Measurements from ENCODE around the gene PAQR4. TPM values are rescaled to one million over a fixed set of nuclear protein-coding genes. Genes with fewer than 3 reads are reported as not detected.

The PAQR4 gene
- total and polyA plus RNA-seq, 2 of the 13 experiments (the other 11 are each of a cell fraction or from before 2014, with no cell fraction given) = 15.9 to 24.8 TPM

GRCh38 chr16:3020247-3020603 lies 51.1 kb downstream of the PAQR4 start, which contains the start of gene TNFRSF12A:
TNFRSF12A (plus strand) TSS chr16:3020368; CDS start chr16:3020398, 30 bp downstream.
- Histone ChIP-seq H3K27me3 (ENCODE audit: control insufficient read depth in 1 of 2, insufficient read depth in 2 of 2, low read length in 2 of 2) (no peaks in the 10 kb centered on the region; a peak in 2 of 5 replicates), H3K9me3 (ENCODE audit: low read length) (no peaks in the 10 kb centered on the region), H3K9ac (ENCODE audit: insufficient read depth, low read depth, low read length) (peak within 1 kb of the TSS; percentile 99), H3K4me2 (ENCODE audit: low read depth, low read length) (peak within 1 kb of the TSS; percentile 85), H3K4me1 (ENCODE audit: insufficient read depth, low read length) (peaks cover 70% of the 10 kb centered on the region), H3K79me2 (ENCODE audit: insufficient read depth, low read length) (peaks cover 5% of the 10 kb centered on the region), H4K20me1 (ENCODE audit: insufficient read depth, low read length) (peaks cover 26% of the 10 kb centered on the region; the same call in 1 of the 2 replicates), H3K36me3 (replicated peaks in 1 of 2; ENCODE audit: control insufficient read depth in 1 of 2, insufficient read depth in 2 of 2, low read length in 2 of 2) (peaks cover under 1% of the 10 kb centered on the region in 2 experiments; a peak in 4 of 5 replicates), H2AFZ (ENCODE audit: low read length) (no peak within 1 kb of the TSS), H3K27ac (ENCODE audit: extremely low read length, insufficient read depth, low read length) (peak within 1 kb of the TSS; percentile 93), H3K4me3 (replicated peaks in 1 of 3; ENCODE audit: insufficient read depth in 1 of 3, low read depth in 2 of 3, low read length in 3 of 3) (peak within 1 kb of the TSS; percentile 65 to 93 (median 76))
- ChIA-PET CTCF (ENCODE audit: low intra/inter-chr PET ratio, low total read pairs) (interaction anchor here (0.8 to 0.9 kb wide), 2 partner anchors 14 to 17 kb away, joined by 3 to 4 read pairs; no protein-coding TSS in a partner anchor), POLR2A (interaction anchor here (0.9 to 18.8 kb wide), 19 partner anchors 8 to 865 kb away, joined by 3 to 750 read pairs (median 6); partner anchors contain the start of genes CLDN9, IL32, PAQR4 and PKMYT1)
- intact Hi-C loops (cut with micrococcal nuclease; ENCODE audit: unreplicated experiment) (no loop called here), in situ Hi-C loops (cut with HindIII; ENCODE audit: extremely low pct_ligation_motif_present, low pct_unique_long_range_greater_than_20kb) (no loop called here)
- peak; percentile 23 for ATAC-seq
- no TSS peak for BruUV-seq (replicated peaks)
- DNase-seq (ENCODE audit: low spot score) = peak; percentile 66
- WGBS (ENCODE audit: low lambda C conversion rate) = 0% methylated on average over 5 of the region's 49 CpGs
- no peak for FAIRE-seq
- TF ChIP-seq ZBTB44 (CRISPR knock-in tag; IDR thresholded peaks at IDR 0.05) = peak; percentile 65; the same call in 1 of the 2 replicates
- TF ChIP-seq ZMAT5 (CRISPR knock-in tag; IDR thresholded peaks at IDR 0.05; ENCODE audit: borderline replicate concordance, low read depth) = 0 out of 2 replicates have a peak, but pooled peaks have one; percentile 74
- 0 out of 2 replicates have a peak, but pooled peaks have one; percentile 9 for TF ChIP-seq ZBTB46 (CRISPR knock-in tag; IDR thresholded peaks at IDR 0.05; ENCODE audit: borderline replicate concordance)
- TF ChIP-seq REST (IDR thresholded peaks at IDR 0.05; ENCODE audit: borderline replicate concordance in 1 of 2, low read depth in 1 of 2, low read length in 2 of 2) = peak in 1 of 2 experiments; percentile 40; a peak in 1 of 4 replicates
- peak; percentile 77 for TF ChIP-seq HNRNPLL (IDR thresholded peaks at IDR 0.05; ENCODE audit: low read depth, low read length, poor library complexity, severe bottlenecking)
- TF ChIP-seq ZMYM4 (CRISPR knock-in tag; IDR thresholded peaks at IDR 0.05) = 0 out of 2 replicates have a peak, but pooled peaks have one; percentile 14
- peak; percentile 29; the same call in 1 of the 2 replicates for TF ChIP-seq ATF7-NPFF (CRISPR knock-in tag; IDR thresholded peaks at IDR 0.05; ENCODE audit: low read depth)
- TF ChIP-seq MXD3 (CRISPR knock-in tag; IDR thresholded peaks at IDR 0.05) = peak; percentile 52; the same call in 1 of the 2 replicates
- TF ChIP-seq ZNF30 (CRISPR knock-in tag; IDR thresholded peaks at IDR 0.05) = peak; percentile 41; the same call in 1 of the 2 replicates
